B cell (primary cell): ENCODE data around the gene WDR18. TPM values are rescaled to one million over a fixed set of nuclear protein-coding genes. Genes with fewer than 3 reads are reported as not detected.

Experiments used
- ATAC-seq: fragments of 200-7000 bp; cut with Tn5 transposase; one replicate; pipeline ENCODE4 v1.10.0; 2021; ENCODE audit warnings: low read depth, mild to moderate bottlenecking, moderate number of reproducible peaks, moderate library complexity
- CTCF ChIA-PET: fragments of 350-600 bp; sonication (Branson Sonifier 250); formaldehyde crosslinking; loops from one replicate; lab custom pipeline; 2021; ENCODE audit warnings: antibody characterized with exemption, inconsistent platforms; lab: Charles Lee
- POLR2A ChIA-PET: fragments of 350-600 bp; sonication (Branson Sonifier 250); formaldehyde crosslinking; loops from one replicate; lab custom pipeline; 2021; ENCODE audit warnings: antibody characterized with exemption; lab: Charles Lee
- DNase-seq: peaks from one replicate; pipeline ENCODE4 v3.0.0; 2013
- H2AFZ ChIP-seq: 2 replicates; pipeline ENCODE4 v1.6.1; 2012; ENCODE audit warnings: mild to moderate bottlenecking, low read depth, low read length; ENCODE audit not compliant: insufficient read depth, poor library complexity, severe bottlenecking
- H3K27ac ChIP-seq, 2 donors: 1 replicate in 1 of 2; 2 replicates in 1 of 2; pipeline ENCODE4 v1.5.1; 2012 to 2013; ENCODE audit warnings: low read length in 2 of 2, mild to moderate bottlenecking in 2 of 2, moderate library complexity in 1 of 2
- H3K27me3 ChIP-seq, 4 experiments: fragments of 200-600 bp in 1 of 4; sonication (generic) in 1 of 4; replicated peaks in 1 of 4; 1 replicate in 2 of 4; 2 replicates in 2 of 4; pipeline versions ENCODE4 v1.6.1 to v1.7.0; 2013 to 2016; ENCODE audit warnings: low read length in 3 of 4, mild to moderate bottlenecking in 2 of 4, mixed read lengths in 1 of 4, moderate library complexity in 1 of 4; ENCODE audit not compliant: insufficient read depth in 4 of 4, control insufficient read depth in 3 of 4; ENCODE audit errors: control extremely low read depth in 1 of 4
- H3K36me3 ChIP-seq, 2 experiments: replicated peaks in 1 of 2; 1 replicate in 1 of 2; 2 replicates in 1 of 2; pipeline versions ENCODE4 v1.6.1 to v1.7.1; 2013; ENCODE audit warnings: low read length in 1 of 2; ENCODE audit not compliant: insufficient read depth in 2 of 2, control insufficient read depth in 1 of 2; ENCODE audit errors: control extremely low read depth in 1 of 2, extremely low read depth in 1 of 2
- H3K4me1 ChIP-seq, 2 donors: fragments of 200-600 bp in 1 of 2; sonication (generic) in 1 of 2; 1 replicate in 1 of 2; 2 replicates in 1 of 2; pipeline versions ENCODE4 v1.5.1 to v1.6.1; 2013 to 2017; ENCODE audit warnings: low read length in 2 of 2; ENCODE audit not compliant: control insufficient read depth in 2 of 2, insufficient read depth in 2 of 2
- H3K4me2 ChIP-seq: replicated peaks from 2 replicates; pipeline ENCODE3; 2012; ENCODE audit warnings: mild to moderate bottlenecking, low read depth, low read length; ENCODE audit not compliant: poor library complexity, severe bottlenecking
- H3K4me3 ChIP-seq, 5 experiments: fragments of 200-600 bp in 1 of 5; sonication (generic) in 1 of 5; 1 replicate in 3 of 5; 2 replicates in 2 of 5; pipeline versions ENCODE4 v1.5.1 to v1.7.0; 2011 to 2016; ENCODE audit warnings: low read length in 4 of 5, mild to moderate bottlenecking in 4 of 5, low read depth in 2 of 5, control low read depth in 1 of 5, moderate library complexity in 1 of 5; ENCODE audit not compliant: insufficient read depth in 1 of 5; ENCODE audit errors: control extremely low read depth in 1 of 5, extremely low read depth in 1 of 5
- H3K79me2 ChIP-seq: fragments of 200-600 bp; sonication (generic); one replicate; pipeline ENCODE4 v1.6.0; 2016; ENCODE audit warnings: low read length; ENCODE audit not compliant: control insufficient read depth, insufficient read depth
- H3K9ac ChIP-seq: fragments of 200-600 bp; sonication (generic); 2 replicates; pipeline ENCODE4 v1.6.1; 2017; ENCODE audit warnings: mild to moderate bottlenecking, low read length, moderate library complexity
- H3K9me3 ChIP-seq, 3 donors: one replicate each; pipeline versions ENCODE4 v1.6.1 to v1.7.1; 2013; ENCODE audit warnings: low read length in 2 of 3; ENCODE audit not compliant: control insufficient read depth in 2 of 3, insufficient read depth in 1 of 3; ENCODE audit errors: control extremely low read depth in 1 of 3
- H4K20me1 ChIP-seq: 2 replicates; pipeline ENCODE4 v1.6.0; 2012; ENCODE audit warnings: mild to moderate bottlenecking, low read length; ENCODE audit not compliant: insufficient read depth, control insufficient read depth, poor library complexity, severe bottlenecking
- H3K27ac Mint-ChIP-seq: one replicate; pipeline ENCODE4 v1.8.0; 2021; ENCODE audit warnings: mixed read lengths
- H3K27me3 Mint-ChIP-seq: one replicate; pipeline ENCODE4 v1.8.0; 2021; ENCODE audit warnings: mixed read lengths
- H3K4me1 Mint-ChIP-seq: one replicate; pipeline ENCODE4 v1.8.0; 2021; ENCODE audit warnings: mixed read lengths
- H3K4me3 Mint-ChIP-seq: one replicate; pipeline ENCODE4 v1.8.0; 2021; ENCODE audit warnings: mixed read lengths
- H3K9me3 Mint-ChIP-seq: one replicate; pipeline ENCODE4 v1.8.0; 2022; ENCODE audit warnings: mixed read lengths; ENCODE audit not compliant: insufficient read depth
- EZH2 ChIP-seq: IDR thresholded peaks from 2 replicates; pipeline ENCODE4 v1.6.1; 2012; ENCODE audit warnings: borderline replicate concordance, low read depth, mild to moderate bottlenecking, moderate library complexity, low read length; ENCODE audit not compliant: insufficient read depth, poor library complexity, severe bottlenecking
- WGBS: methylation state at CpG from one replicate; pipeline ENCODE4 v1.1.5; 2013; ENCODE audit warnings: missing lambda C conversion rate; ENCODE audit not compliant: insufficient coverage; 5-methylcytosine and 5-hydroxymethylcytosine counted together
- intact Hi-C: fragments of 100-400 bp; cut with micrococcal nuclease; formaldehyde crosslinking; loops from one replicate; pipeline ENCODE4 v1.10.0; 2022
- polyA plus RNA-seq: library from polyadenylated mRNA; depleted of rRNA; stranded (reverse); fragments of >200 nt; gene quantifications from 2 replicates; pipeline ENCODE4 v1.2.3, GENCODE V29; 2012
- total RNA-seq, 2 donors: library from RNA; stranded (reverse); fragments of 120-200 nt in 1 of 2; gene quantifications; 1 replicate in 1 of 2; 2 replicates in 1 of 2; pipeline versions ENCODE4 v1.2.3 to v1.2.4, GENCODE V29; 2013 to 2022
- TF ChIP-seq, protein P1 (sequence below): fragments of 200-600 bp; IDR thresholded peaks from one replicate; pipeline ENCODE4 v1.8.0; 2022; ENCODE audit warnings: antibody characterized with exemption, mild to moderate bottlenecking

WDR18 gene
- total and polyA plus RNA-seq, 2 donors (not counting 1 experiment from before 2014, with no cell fraction given) = 48.5 to 60.5 TPM

DNA sequence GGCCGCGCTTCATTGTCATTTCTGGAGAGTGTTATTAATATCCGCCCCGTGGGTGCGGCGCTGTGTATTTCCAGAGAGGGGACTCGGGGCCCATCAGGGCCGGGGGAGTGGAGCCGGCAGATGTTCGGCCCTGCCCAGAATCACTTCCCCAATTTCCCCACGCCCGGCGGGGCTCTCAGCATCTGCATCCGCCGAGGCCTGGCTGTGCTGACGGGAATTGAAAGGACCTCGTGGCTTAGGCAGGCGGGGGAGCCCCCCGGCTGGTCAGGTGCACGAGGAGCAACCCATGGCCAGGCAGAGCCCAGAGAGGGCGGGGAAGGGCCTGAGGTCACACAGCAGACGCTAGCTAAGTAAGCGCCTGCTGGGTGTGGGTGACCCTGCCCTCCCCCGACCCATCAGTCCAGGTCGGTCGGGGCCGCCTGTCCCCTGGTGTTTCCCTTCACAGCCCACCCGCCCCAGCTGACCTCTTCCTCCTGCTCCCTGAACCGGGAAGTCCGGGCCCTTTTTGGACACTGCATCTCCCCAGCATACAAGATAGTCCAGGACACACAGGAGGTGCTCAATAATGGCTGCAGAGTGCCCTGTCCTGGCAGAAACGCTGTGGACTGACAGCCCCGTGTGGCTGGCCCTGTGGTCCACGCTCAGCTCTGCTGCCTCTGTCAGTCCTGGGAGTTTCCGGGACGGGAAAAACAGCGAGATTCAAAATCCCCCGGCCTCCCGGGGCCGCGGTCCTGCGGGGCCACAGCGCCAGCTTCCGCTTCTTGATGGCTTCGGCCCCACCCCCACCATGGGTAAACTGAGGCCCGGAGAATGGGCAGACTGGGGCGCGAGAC, 36.2 kb upstream of the WDR18 start:
- no peak for TF ChIP-seq EZH2
- TF ChIP-seq, protein P1, sequence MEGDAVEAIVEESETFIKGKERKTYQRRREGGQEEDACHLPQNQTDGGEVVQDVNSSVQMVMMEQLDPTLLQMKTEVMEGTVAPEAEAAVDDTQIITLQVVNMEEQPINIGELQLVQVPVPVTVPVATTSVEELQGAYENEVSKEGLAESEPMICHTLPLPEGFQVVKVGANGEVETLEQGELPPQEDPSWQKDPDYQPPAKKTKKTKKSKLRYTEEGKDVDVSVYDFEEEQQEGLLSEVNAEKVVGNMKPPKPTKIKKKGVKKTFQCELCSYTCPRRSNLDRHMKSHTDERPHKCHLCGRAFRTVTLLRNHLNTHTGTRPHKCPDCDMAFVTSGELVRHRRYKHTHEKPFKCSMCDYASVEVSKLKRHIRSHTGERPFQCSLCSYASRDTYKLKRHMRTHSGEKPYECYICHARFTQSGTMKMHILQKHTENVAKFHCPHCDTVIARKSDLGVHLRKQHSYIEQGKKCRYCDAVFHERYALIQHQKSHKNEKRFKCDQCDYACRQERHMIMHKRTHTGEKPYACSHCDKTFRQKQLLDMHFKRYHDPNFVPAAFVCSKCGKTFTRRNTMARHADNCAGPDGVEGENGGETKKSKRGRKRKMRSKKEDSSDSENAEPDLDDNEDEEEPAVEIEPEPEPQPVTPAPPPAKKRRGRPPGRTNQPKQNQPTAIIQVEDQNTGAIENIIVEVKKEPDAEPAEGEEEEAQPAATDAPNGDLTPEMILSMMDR = no peak
- Histone ChIP-seq H3K79me2 (peaks cover 34% of the 10 kb centered on the region), H3K36me3 (no peaks in the 10 kb centered on the region), H3K9me3 (peaks cover 0 to 10% (median 0%) of the 10 kb centered on the region in 3 donors), H3K27ac (peak overlapping the region; percentile 85 to 95), H3K4me1 (peaks cover 32 to 58% of the 10 kb centered on the region in 2 donors), H3K9ac (peak overlapping the region; percentile 46), H3K4me2 (peak overlapping the region; percentile 82), H3K4me3 (peak overlapping the region in 4 of 5 experiments; percentile 23 to 41 (median 33)), H4K20me1 (peaks cover 9% of the 10 kb centered on the region), H3K27me3 (no peaks in the 10 kb centered on the region), H2AFZ (no peak overlapping the region)
- peak overlapping the region; percentile 95 for H3K27ac Mint-ChIP-seq
- H3K27me3 Mint-ChIP-seq = no peaks in the 10 kb centered on the region
- POLR2A ChIA-PET = interaction anchor here (0.5 to 1.2 kb wide), 9 partner anchors 8 to 952 kb away, joined by 3 to 6 read pairs (median 3); partner anchors contain the start of genes ARHGAP45, CIRBP and WDR18
- CTCF ChIA-PET = interaction anchor here (0.6 to 4.2 kb wide), 9 partner anchors 9 to 90 kb away, joined by 3 to 26 read pairs (median 4); partner anchors contain the start of gene WDR18
- ATAC-seq (peak; percentile 81), DNase-seq (peak; percentile 97)
- H3K4me1 Mint-ChIP-seq = peaks cover 50% of the 10 kb centered on the region
- intact Hi-C loops = loop anchor here (1.0 to 2.0 kb wide), 3 partner anchors 11 to 37 kb away; partner anchors contain the start of genes ARID3A and WDR18
- H3K4me3 Mint-ChIP-seq = peak overlapping the region; percentile 79
- WGBS = 26% methylated on average over 45 of the region's 47 CpGs
- no peaks in the 10 kb centered on the region for H3K9me3 Mint-ChIP-seq
